Measurements from ENCODE around the gene TSC22D1. TPM values are rescaled to one million over a fixed set of nuclear protein-coding genes. Genes with fewer than 3 reads are reported as not detected.
"Not testable (repeated sequence)": the region's sequence is repeated elsewhere in the genome, so short reads cannot be mapped to it uniquely, and the experiment has no call there.

TSC22D1 gene
- total RNA-seq, 2 donors from 2014 or later: 30.7 to 50.1 TPM

GRCh38 chr13:44516771-44517170, 59.4 kb downstream of the TSC22D1 start:
- TF ChIP-seq, protein P1, sequence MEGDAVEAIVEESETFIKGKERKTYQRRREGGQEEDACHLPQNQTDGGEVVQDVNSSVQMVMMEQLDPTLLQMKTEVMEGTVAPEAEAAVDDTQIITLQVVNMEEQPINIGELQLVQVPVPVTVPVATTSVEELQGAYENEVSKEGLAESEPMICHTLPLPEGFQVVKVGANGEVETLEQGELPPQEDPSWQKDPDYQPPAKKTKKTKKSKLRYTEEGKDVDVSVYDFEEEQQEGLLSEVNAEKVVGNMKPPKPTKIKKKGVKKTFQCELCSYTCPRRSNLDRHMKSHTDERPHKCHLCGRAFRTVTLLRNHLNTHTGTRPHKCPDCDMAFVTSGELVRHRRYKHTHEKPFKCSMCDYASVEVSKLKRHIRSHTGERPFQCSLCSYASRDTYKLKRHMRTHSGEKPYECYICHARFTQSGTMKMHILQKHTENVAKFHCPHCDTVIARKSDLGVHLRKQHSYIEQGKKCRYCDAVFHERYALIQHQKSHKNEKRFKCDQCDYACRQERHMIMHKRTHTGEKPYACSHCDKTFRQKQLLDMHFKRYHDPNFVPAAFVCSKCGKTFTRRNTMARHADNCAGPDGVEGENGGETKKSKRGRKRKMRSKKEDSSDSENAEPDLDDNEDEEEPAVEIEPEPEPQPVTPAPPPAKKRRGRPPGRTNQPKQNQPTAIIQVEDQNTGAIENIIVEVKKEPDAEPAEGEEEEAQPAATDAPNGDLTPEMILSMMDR (IDR thresholded peaks at IDR 0.05): no peak
- no peak for TF ChIP-seq POLR2A (IDR thresholded peaks at IDR 0.05)
- no peaks in the 10 kb centered on the region for H3K9me3 ChIP-seq
- no peak for ATAC-seq
- no peak for DNase-seq
- H3K27ac ChIP-seq: no peak overlapping the region
- H3K4me3 ChIP-seq: no peak overlapping the region
- intact Hi-C loops (cut with DNase I): no loop called here
- H3K4me1 ChIP-seq: no peaks in the 10 kb centered on the region
- WGBS, 2 donors: 50 to 56% methylated on average over 2 of the region's 2 CpGs
- no peaks in the 10 kb centered on the region for H3K27me3 ChIP-seq
- H3K36me3 ChIP-seq (replicated peaks in 1 of 2; ENCODE audit: insufficient read depth in 1 of 2, low read depth in 2 of 2): no peaks in the 10 kb centered on the region

DNA sequence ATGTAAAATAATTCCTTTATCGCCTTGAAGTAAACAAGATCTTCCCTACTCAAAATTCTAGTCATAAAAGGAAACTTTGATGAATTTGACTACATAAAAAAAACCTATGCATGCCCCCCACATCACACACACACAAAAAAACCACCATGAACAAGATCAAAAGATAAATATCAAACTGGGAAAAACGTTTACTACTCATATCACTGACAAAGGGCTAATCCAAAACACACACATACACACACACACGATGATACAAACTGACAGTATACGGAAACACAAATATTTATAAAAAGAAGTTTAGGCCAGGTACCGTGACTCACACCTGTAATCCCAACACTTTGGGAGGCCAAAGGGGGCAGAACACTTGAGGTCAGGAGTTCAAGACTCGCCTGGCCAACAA, 61.9 kb downstream of the TSC22D1 start:
- no peak overlapping the region for H3K27ac ChIP-seq
- no peaks in the 10 kb centered on the region for H3K36me3 ChIP-seq (replicated peaks in 1 of 2; ENCODE audit: insufficient read depth in 1 of 2, low read depth in 2 of 2)
- DNase-seq: no peak
- WGBS, 2 donors: 44 to 58% methylated on average over 6 of the region's 6 CpGs
- TF ChIP-seq POLR2A (IDR thresholded peaks at IDR 0.05): no peak
- H3K27me3 ChIP-seq: no peaks in the 10 kb centered on the region
- H3K4me3 ChIP-seq: no peak overlapping the region
- ATAC-seq: no peak
- H3K9me3 ChIP-seq: no peaks in the 10 kb centered on the region
- H3K4me1 ChIP-seq: no peaks in the 10 kb centered on the region
- intact Hi-C loops (cut with DNase I): no loop called here

- H3K36me3 ChIP-seq (replicated peaks in 1 of 2; ENCODE audit: insufficient read depth in 1 of 2, low read depth in 2 of 2); H3K27ac ChIP-seq; DNase-seq; ATAC-seq; H3K4me1 ChIP-seq; H3K9me3 ChIP-seq; H3K27me3 ChIP-seq; H3K4me3 ChIP-seq; intact Hi-C loops (cut with DNase I): not testable (repeated sequence)
- 93 to 95% methylated on average over 6 of the region's 6 CpGs for WGBS, 2 donors
Observed at GRCh38 chr13:44509853-44510252, 66.3 kb downstream of the TSC22D1 start.

DNA sequence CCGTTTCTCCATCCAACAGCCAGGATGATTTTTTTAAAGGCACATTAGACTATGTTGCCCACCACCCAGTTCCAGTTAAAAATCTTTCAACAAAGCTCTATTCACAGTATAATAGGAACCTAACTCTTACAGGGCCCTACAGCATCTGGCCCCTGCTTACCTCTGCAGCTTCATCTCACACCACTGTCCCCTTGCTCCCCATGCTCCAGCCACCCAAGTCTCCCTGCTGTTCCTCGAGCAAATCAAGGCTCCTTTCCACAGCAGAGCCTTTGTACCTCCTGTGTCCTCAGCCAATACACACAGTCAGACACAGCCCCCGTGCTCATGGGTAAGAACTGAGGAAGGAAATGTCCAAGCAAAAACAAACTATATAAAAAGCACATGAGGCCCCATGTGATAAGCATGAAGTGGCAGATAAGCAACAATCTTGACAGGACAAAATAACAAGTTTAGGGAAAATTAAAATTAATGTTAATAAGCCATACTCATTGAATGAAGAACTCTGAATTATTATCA, 67.5 kb downstream of the TSC22D1 start:
- H3K4me1 ChIP-seq: no peaks in the 10 kb centered on the region
- H3K9me3 ChIP-seq: no peaks in the 10 kb centered on the region
- H3K36me3 ChIP-seq (replicated peaks in 1 of 2; ENCODE audit: insufficient read depth in 1 of 2, low read depth in 2 of 2): no peaks in the 10 kb centered on the region
- H3K4me3 ChIP-seq: no peak overlapping the region
- H3K27ac ChIP-seq: no peak overlapping the region
- ATAC-seq (no peak), DNase-seq (no peak)
- 53 to 76% methylated on average over 3 of the region's 3 CpGs for WGBS, 2 donors
- intact Hi-C loops (cut with DNase I): no loop called here
- H3K27me3 ChIP-seq: no peaks in the 10 kb centered on the region
- TF ChIP-seq POLR2A (IDR thresholded peaks at IDR 0.05): no peak
- TF ChIP-seq, protein P1 (IDR thresholded peaks at IDR 0.05): no peak

DNA sequence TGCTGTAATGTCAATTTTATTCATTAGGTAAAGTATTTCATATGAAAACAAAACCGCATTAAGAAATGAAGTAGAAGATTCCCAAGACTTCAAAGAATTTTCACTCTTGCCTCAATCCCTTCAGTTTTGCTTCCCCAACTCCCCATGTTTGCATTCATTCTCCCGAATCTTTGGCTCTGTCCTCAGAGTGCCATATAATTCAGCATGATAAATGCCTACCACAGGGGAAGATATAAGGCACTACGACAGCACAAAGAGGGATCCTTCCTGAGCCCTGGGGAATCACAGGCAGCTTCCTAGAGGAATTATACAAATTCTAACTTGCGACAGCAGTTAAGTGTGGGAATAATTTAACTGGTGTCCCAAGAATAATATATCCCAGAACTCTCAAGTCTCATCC, 68.5 kb downstream of the TSC22D1 start:
- WGBS, 2 donors: 90 to 91% methylated on average over 4 of the region's 4 CpGs
- TF ChIP-seq POLR2A (IDR thresholded peaks at IDR 0.05): no peak
- TF ChIP-seq, protein P1 (IDR thresholded peaks at IDR 0.05): no peak

DNA sequence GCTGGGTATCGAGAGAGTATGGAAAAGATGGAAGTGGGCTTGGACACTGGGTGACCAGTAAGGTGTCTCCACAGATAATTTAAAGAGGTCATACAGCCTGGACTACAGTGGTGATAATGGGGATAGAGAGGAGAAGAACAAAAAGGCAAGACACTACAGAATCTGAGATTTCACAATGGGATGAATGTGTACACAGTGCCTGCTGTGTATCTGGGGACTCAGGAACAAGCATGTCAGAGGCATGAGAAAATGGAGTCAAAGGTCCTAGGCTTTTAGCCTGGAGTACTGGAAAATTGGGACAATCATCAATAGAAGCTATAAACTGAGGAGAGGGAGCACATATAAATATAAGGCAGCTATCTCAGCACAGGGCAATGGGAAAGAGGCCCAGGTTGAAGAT, 69.4 kb downstream of the TSC22D1 start:
- Histone ChIP-seq H3K36me3 (replicated peaks in 1 of 2; ENCODE audit: insufficient read depth in 1 of 2, low read depth in 2 of 2) (no peaks in the 10 kb centered on the region), H3K27ac (no peak overlapping the region), H3K9me3 (no peaks in the 10 kb centered on the region), H3K27me3 (no peaks in the 10 kb centered on the region), H3K4me3 (no peak overlapping the region), H3K4me1 (no peaks in the 10 kb centered on the region)
- TF ChIP-seq, protein P1 (IDR thresholded peaks at IDR 0.05): no peak
- no peak for TF ChIP-seq POLR2A (IDR thresholded peaks at IDR 0.05)
- intact Hi-C loops (cut with DNase I): no loop called here
- 94 to 95% methylated on average over 1 of the region's 1 CpG for whole genome bisulfite sequencing, 2 donors
- ATAC-seq: no peak
- no peak for DNase-seq

More for the DNA sequence above, 68.5 kb downstream of the TSC22D1 start:
- Histone ChIP-seq H3K4me1 (no peaks in the 10 kb centered on the region), H3K27ac (no peak overlapping the region), H3K4me3 (no peak overlapping the region), H3K27me3 (no peaks in the 10 kb centered on the region), H3K36me3 (replicated peaks in 1 of 2; ENCODE audit: insufficient read depth in 1 of 2, low read depth in 2 of 2) (no peaks in the 10 kb centered on the region), H3K9me3 (no peaks in the 10 kb centered on the region)
- intact Hi-C loops (cut with DNase I): no loop called here
- DNase-seq: no peak
- no peak for ATAC-seq
